ENCODE results near the gene TLX2.

- TF ChIP-seq EZH2 (IDR thresholded peaks at IDR 0.05; ENCODE audit: low read depth, unreplicated experiment) (no peak), CTCF (conservative IDR thresholded peaks at IDR 0.05; ENCODE audit: low read depth in 2 of 2) (no peak), POLR2AphosphoS5 (IDR thresholded peaks at IDR 0.05; ENCODE audit: low read depth) (no peak), CREB1 (CRISPR knock-in tag; IDR thresholded peaks at IDR 0.05; ENCODE audit: low read depth) (no peak), EZH2phosphoT487 (IDR thresholded peaks at IDR 0.05; ENCODE audit: unreplicated experiment) (no peak), ETS1 (IDR thresholded peaks at IDR 0.05) (no peak), REST (IDR thresholded peaks at IDR 0.05; ENCODE audit: unreplicated experiment) (no peak), JUNB (IDR thresholded peaks at IDR 0.05; ENCODE audit: unreplicated experiment) (no peak), ZNF114 (CRISPR knock-in tag; IDR thresholded peaks at IDR 0.05) (no peak), STAT1 (IDR thresholded peaks at IDR 0.05; ENCODE audit: unreplicated experiment) (no peak), ZNF331 (CRISPR knock-in tag; IDR thresholded peaks at IDR 0.05; ENCODE audit: low read depth) (no peak), NANOG (IDR thresholded peaks at IDR 0.05; ENCODE audit: borderline replicate concordance) (no peak), ZNF462 (CRISPR knock-in tag; IDR thresholded peaks at IDR 0.05) (no peak)
These were observed 8.3 kb downstream of the TLX2 start for GRCh38 chr2:74522516-74522915.
